HepG2 (cell line): ENCODE measurements around the gene CCDC87. TPM values are rescaled to one million over a fixed set of nuclear protein-coding genes. Genes with fewer than 3 reads are reported as not detected.

Experiments used
- ATAC-seq: fragments of 200-7000 bp; cut with Tn5 transposase; 3 replicates; pipeline ENCODE4 v1.9.1; 2020; ENCODE audit warnings: mild to moderate bottlenecking, moderate library complexity
- BruUV-seq: library from RNA; stranded (reverse); fragments of 400-500 nt; replicated peaks from 2 replicates; lab custom pipeline; 2021; lab: Mats Ljungman, UMichigan
- CTCF ChIA-PET: fragments of 300-600 bp; formaldehyde crosslinking; extraction: SDS; loops from one replicate; lab custom pipeline; 2021; ENCODE audit warnings: low total read pairs, inconsistent platforms, low intra/inter-chr PET ratio; lab: Yijun Ruan, JAX
- POLR2A ChIA-PET: fragments of 350-600 bp; sonication (Branson Sonifier 250); formaldehyde crosslinking; loops from one replicate; lab custom pipeline; 2020; ENCODE audit warnings: antibody characterized with exemption, inconsistent platforms; lab: Yijun Ruan, JAX
- DNase-seq: peaks from one replicate; pipeline ENCODE4 v3.0.0-alpha.2; 2015; ENCODE audit warnings: low spot score
- FAIRE-seq: peaks from 3 replicates; lab custom pipeline; 2011; peaks lifted over from hg19 to GRCh38; lab: Jason Lieb, UNC
- H2AFZ ChIP-seq: one replicate; pipeline ENCODE4 v1.6.1; 2011; ENCODE audit warnings: low read length, inconsistent platforms
- H3K27ac ChIP-seq: fragments of 300-600 bp; 3 replicates; pipeline ENCODE4 v1.8.0; 2011; ENCODE audit warnings: mixed run types, mild to moderate bottlenecking, mixed read lengths, low read length, inconsistent platforms; ENCODE audit not compliant: insufficient read depth; ENCODE audit errors: extremely low read length
- H3K27me3 ChIP-seq, 2 experiments: fragments of 200-600 bp in 1 of 2; 2 replicates in 1 of 2; 3 replicates in 1 of 2; pipeline versions ENCODE4 v1.6.0 to v1.8.0; 2011; ENCODE audit warnings: low read length in 2 of 2, mild to moderate bottlenecking in 2 of 2, moderate library complexity in 2 of 2, inconsistent platforms in 1 of 2; ENCODE audit not compliant: insufficient read depth in 2 of 2, control insufficient read depth in 1 of 2
- H3K36me3 ChIP-seq, 2 experiments: fragments of 200-600 bp in 1 of 2; replicated peaks in 1 of 2; 2 replicates in 1 of 2; 3 replicates in 1 of 2; pipeline versions ENCODE4 v1.5.1 to v1.8.0; 2011; ENCODE audit warnings: low read length in 2 of 2, inconsistent platforms in 1 of 2; ENCODE audit not compliant: insufficient read depth in 2 of 2, control insufficient read depth in 1 of 2
- H3K4me1 ChIP-seq: 2 replicates; pipeline ENCODE4 v1.5.1; 2012; ENCODE audit warnings: low read length, inconsistent platforms; ENCODE audit not compliant: insufficient read depth
- H3K4me2 ChIP-seq: 2 replicates; pipeline ENCODE4 v1.6.0; 2011; ENCODE audit warnings: low read depth, low read length, inconsistent platforms
- H3K4me3 ChIP-seq, 3 experiments: fragments of 200-600 bp in 1 of 3; sonication (generic), shearing (Covaris generic) in 1 of 3; replicated peaks in 1 of 3; 2 replicates each; pipeline ENCODE4 v1.5.1; 2011 to 2016; ENCODE audit warnings: low read length in 3 of 3, inconsistent platforms in 2 of 3, low read depth in 2 of 3, mild to moderate bottlenecking in 2 of 3, control low read depth in 1 of 3, mixed read lengths in 1 of 3; ENCODE audit not compliant: insufficient read depth in 1 of 3
- H3K79me2 ChIP-seq: one replicate; pipeline ENCODE4 v1.6.1; 2011; ENCODE audit warnings: low read length, inconsistent platforms; ENCODE audit not compliant: insufficient read depth
- H3K9ac ChIP-seq: 2 replicates; pipeline ENCODE4 v1.6.0; 2011; ENCODE audit warnings: mild to moderate bottlenecking, low read depth, low read length, inconsistent platforms; ENCODE audit not compliant: insufficient read depth
- H3K9me3 ChIP-seq: 2 replicates; pipeline ENCODE4 v1.5.1; 2012; ENCODE audit warnings: mild to moderate bottlenecking, low read length
- H4K20me1 ChIP-seq: 2 replicates; pipeline ENCODE4 v1.6.0; 2011; ENCODE audit warnings: inconsistent platforms, mild to moderate bottlenecking, low read length, moderate library complexity; ENCODE audit not compliant: insufficient read depth
- ASH2L ChIP-seq: fragments of 300-600, 200-600 bp; sonication (generic); IDR thresholded peaks from 2 replicates; pipeline ENCODE4 v1.7.0; 2017; ENCODE audit warnings: low read depth, mild to moderate bottlenecking, moderate library complexity, mixed read lengths, low read length; ENCODE audit not compliant: insufficient read length
- CCDC6 ChIP-seq: sonication (generic); formaldehyde crosslinking; IDR thresholded peaks from 2 replicates; pipeline ENCODE4 v1.8.1; 2022; ENCODE audit warnings: mild to moderate bottlenecking, missing genetic modification reagents, moderate library complexity
- CREM ChIP-seq, 2 experiments: sonication (generic) in 1 of 2; formaldehyde crosslinking in 1 of 2; IDR thresholded peaks; 2 replicates each; pipeline versions ENCODE4 v1.4.0 to v1.6.1; 2016 to 2020; ENCODE audit warnings: antibody characterized with exemption in 1 of 2, mild to moderate bottlenecking in 1 of 2, missing genetic modification reagents in 1 of 2
- ETV6 ChIP-seq: sonication (generic); formaldehyde crosslinking; conservative IDR thresholded peaks from 2 replicates; pipeline ENCODE4 v1.4.0; 2020; ENCODE audit warnings: missing genetic modification reagents
- GZF1 ChIP-seq: sonication (generic); formaldehyde crosslinking; IDR thresholded peaks from 2 replicates; pipeline ENCODE4 v1.5.1; 2020; ENCODE audit warnings: mild to moderate bottlenecking, missing genetic modification reagents
- MXI1 ChIP-seq: IDR thresholded peaks from 3 replicates; pipeline ENCODE4 v1.6.1; 2012; ENCODE audit warnings: low read depth, low read length, inconsistent platforms, borderline replicate concordance
- MYC ChIP-seq: sonication (generic); formaldehyde crosslinking; IDR thresholded peaks from 2 replicates; pipeline ENCODE4 v1.9.0; 2021; ENCODE audit warnings: missing genetic modification reagents, borderline replicate concordance
- RBAK ChIP-seq: sonication (generic); formaldehyde crosslinking; IDR thresholded peaks from 2 replicates; pipeline ENCODE4 v1.5.1; 2020; ENCODE audit warnings: mild to moderate bottlenecking, missing genetic modification reagents
- RXRB ChIP-seq: IDR thresholded peaks from 2 replicates; pipeline ENCODE4 v1.6.1; 2016; ENCODE audit warnings: borderline replicate concordance, missing genetic modification reagents, missing compliant biosample characterization
- SKI ChIP-seq: fragments of 450-650 bp; IDR thresholded peaks from one replicate; pipeline ENCODE4 v1.6.1; 2018; ENCODE audit warnings: mild to moderate bottlenecking; ENCODE audit not compliant: partially characterized antibody
- TP53 ChIP-seq: sonication (generic); formaldehyde crosslinking; conservative IDR thresholded peaks from 2 replicates; pipeline ENCODE4 v1.4.0; 2020; ENCODE audit warnings: missing genetic modification reagents
- ZNF224 ChIP-seq: sonication (generic); formaldehyde crosslinking; IDR thresholded peaks from 2 replicates; pipeline ENCODE4 v1.5.0; 2020; ENCODE audit warnings: mild to moderate bottlenecking, missing genetic modification reagents
- ZNF589 ChIP-seq: sonication (generic); formaldehyde crosslinking; conservative IDR thresholded peaks from 2 replicates; pipeline ENCODE4 v1.8.0; 2022; ENCODE audit warnings: mild to moderate bottlenecking, moderate library complexity, missing genetic modification reagents
- WGBS: methylation state at CpG from one replicate; pipeline ENCODE4 v1.1.6; 2017; ENCODE audit warnings: low lambda C conversion rate; 5-methylcytosine and 5-hydroxymethylcytosine counted together
- in situ Hi-C: cut with HindIII; loops from 2 replicates; pipeline ENCODE4 v1.10.0; 2017; ENCODE audit warnings: low pct_unique_long_range_greater_than_20kb; ENCODE audit not compliant: extremely low pct_ligation_motif_present
- intact Hi-C: fragments of 100-400 bp; cut with micrococcal nuclease; formaldehyde crosslinking; loops from one replicate; pipeline ENCODE4 v1.10.0; 2022; ENCODE audit not compliant: unreplicated experiment
- polyA plus RNA-seq, 8 experiments: library from polyadenylated mRNA; depleted of rRNA in 3 of 8; stranded (reverse) in 7 of 8; unstranded in 1 of 8; fragments of >200 nt; fragmentation: Illumina TruSeq in 4 of 8; extraction: Trizol in 4 of 8; gene quantifications; 2 replicates each; pipeline versions ENCODE4 v1.2.1 to v1.2.3, GENCODE V29; 2011 to 2016; ENCODE audit warnings: low read depth in 4 of 8, missing spikeins in 1 of 8, mixed read lengths in 1 of 8; ENCODE audit not compliant: insufficient read depth in 1 of 8
- total RNA-seq, 5 experiments: library from RNA; depleted of rRNA; stranded (reverse); fragments of >200 nt; fragmentation: Illumina TruSeq; extraction: Trizol; gene quantifications; 2 replicates each; pipeline ENCODE4 v1.2.3, GENCODE V29; 2016; ENCODE audit warnings: low read depth in 1 of 5
- TF ChIP-seq, protein P1 (sequence below): sonication (generic); formaldehyde crosslinking; IDR thresholded peaks from 2 replicates; pipeline ENCODE4 v1.8.0; 2022; ENCODE audit warnings: low read depth, missing genetic modification reagents
- TF ChIP-seq, protein P2 (sequence below): fragments of 450-650 bp; IDR thresholded peaks from 2 replicates; pipeline ENCODE4 v1.6.1; 2017; ENCODE audit warnings: mild to moderate bottlenecking
- TF ChIP-seq, protein P3 (sequence below): sonication (generic); formaldehyde crosslinking; IDR thresholded peaks from 2 replicates; pipeline ENCODE4 v1.5.0; 2020; ENCODE audit warnings: missing genetic modification reagents, mild to moderate bottlenecking, borderline replicate concordance
- TF ChIP-seq, protein P4 (sequence below): IDR thresholded peaks from 2 replicates; pipeline ENCODE4 v1.6.1; 2016; ENCODE audit warnings: control low read depth

CCDC87 gene
- total and polyA plus RNA-seq, 2 of the 13 experiments (the other 11 are each of a cell fraction or from before 2014, with no cell fraction given) = 0.05 to 0.42 TPM

DNA sequence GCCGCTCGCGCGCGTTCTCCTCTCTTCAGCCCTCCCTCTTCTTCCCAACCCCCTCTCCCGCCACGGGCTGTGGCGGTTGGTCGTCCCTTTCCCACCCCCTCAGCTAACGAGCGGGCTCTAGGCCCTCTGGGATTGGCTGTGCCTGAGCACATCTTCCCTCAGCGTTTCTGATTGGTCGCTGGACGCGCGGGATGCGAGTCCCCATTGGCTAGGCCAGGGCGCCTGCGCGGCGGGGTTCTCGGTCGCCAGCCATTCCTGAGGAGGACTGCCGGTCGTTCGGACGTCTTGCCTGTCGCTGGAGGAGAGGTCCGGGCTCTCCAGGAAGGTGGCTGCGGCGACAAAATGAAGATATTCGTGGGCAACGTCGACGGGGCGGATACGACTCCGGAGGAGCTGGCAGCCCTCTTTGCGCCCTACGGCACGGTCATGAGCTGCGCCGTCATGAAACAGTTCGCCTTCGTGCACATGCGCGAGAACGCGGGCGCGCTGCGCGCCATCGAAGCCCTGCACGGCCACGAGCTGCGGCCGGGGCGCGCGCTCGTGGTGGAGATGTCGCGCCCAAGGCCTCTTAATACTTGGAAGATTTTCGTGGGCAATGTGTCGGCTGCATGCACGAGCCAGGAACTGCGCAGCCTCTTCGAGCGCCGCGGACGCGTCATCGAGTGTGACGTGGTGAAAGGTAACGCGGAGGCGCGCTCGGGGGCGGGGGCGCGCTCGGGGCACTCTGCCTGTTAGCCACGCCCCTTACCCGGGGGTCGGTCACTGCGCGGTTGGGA, 23.7 kb upstream of the CCDC87 start, which contains the start of gene RBM14:
Gene RBM14 (plus strand): TSS at position 252 of the 776 bp plus-strand sequence. CDS start 91 bp downstream, at position 343.
- CTCF ChIA-PET = no interaction called here
- H3K9ac ChIP-seq = peak within 1 kb of the TSS; percentile 94
- in situ Hi-C loops (no loop called here), intact Hi-C loops (loop anchor here (2.0 kb wide), 1 partner anchor 24 kb away; the partner anchor contains the start of genes CCDC87 and CCS)
- H3K27me3 ChIP-seq = no peaks in the 10 kb centered on the region; a peak in 1 of 5 replicates
- H2AFZ ChIP-seq = no peak within 1 kb of the TSS
- 3% methylated on average over 36 of the region's 90 CpGs for WGBS
- H3K4me1 ChIP-seq = peaks cover 44% of the 10 kb centered on the region
- peak; percentile 96 for ATAC-seq
- POLR2A ChIA-PET = interaction anchor here (0.6 to 10.6 kb wide), 22 partner anchors 8 to 304 kb away, joined by 3 to 211 read pairs (median 5); partner anchors contain the start of genes ACTN3, BBS1, CCDC87 and CCS
- peaks cover 49% of the 10 kb centered on the region for H3K79me2 ChIP-seq
- BruUV-seq = TSS peak; percentile 57
- FAIRE-seq = peak; percentile 37
- H3K27ac ChIP-seq = peak within 1 kb of the TSS; percentile 89
- H3K4me3 ChIP-seq = peak within 1 kb of the TSS; percentile 89 to 93 (median 92)
- H3K4me2 ChIP-seq = peak within 1 kb of the TSS; percentile 93
- no peaks in the 10 kb centered on the region for H3K9me3 ChIP-seq
- H4K20me1 ChIP-seq = peaks cover 48% of the 10 kb centered on the region
- peaks cover 0 to 16% of the 10 kb centered on the region in 2 experiments; a peak in 3 of 5 replicates for H3K36me3 ChIP-seq
- peak; percentile 99 for DNase-seq
- TF ChIP-seq ZNF224 (CRISPR knock-in tag) (0 out of 2 replicates have a peak, but pooled peaks have one; percentile 10), GZF1 (CRISPR knock-in tag) (no peak; the same call in 1 of the 2 replicates), ZNF589 (CRISPR knock-in tag) (peak; percentile 80), MXI1 (peak; percentile 65; the same call in 1 of the 3 replicates), CREM (IDR thresholded peaks at IDR 0.05) (no peak; the same call in none of the 2 replicates), CREM (CRISPR knock-in tag; IDR thresholded peaks at IDR 0.05) (no peak), CCDC6 (CRISPR knock-in tag) (peak; percentile 63; the same call in 1 of the 2 replicates), TP53 (CRISPR knock-in tag) (peak; percentile 66; the same call in 1 of the 2 replicates), RBAK (CRISPR knock-in tag) (no peak), ETV6 (no peak), MYC (peak; percentile 65), ASH2L (peak; percentile 84), RXRB (CRISPR knock-in tag) (peak; percentile 32; the same call in 1 of the 2 replicates), SKI (peak; percentile 69)
- TF ChIP-seq, protein P1, sequence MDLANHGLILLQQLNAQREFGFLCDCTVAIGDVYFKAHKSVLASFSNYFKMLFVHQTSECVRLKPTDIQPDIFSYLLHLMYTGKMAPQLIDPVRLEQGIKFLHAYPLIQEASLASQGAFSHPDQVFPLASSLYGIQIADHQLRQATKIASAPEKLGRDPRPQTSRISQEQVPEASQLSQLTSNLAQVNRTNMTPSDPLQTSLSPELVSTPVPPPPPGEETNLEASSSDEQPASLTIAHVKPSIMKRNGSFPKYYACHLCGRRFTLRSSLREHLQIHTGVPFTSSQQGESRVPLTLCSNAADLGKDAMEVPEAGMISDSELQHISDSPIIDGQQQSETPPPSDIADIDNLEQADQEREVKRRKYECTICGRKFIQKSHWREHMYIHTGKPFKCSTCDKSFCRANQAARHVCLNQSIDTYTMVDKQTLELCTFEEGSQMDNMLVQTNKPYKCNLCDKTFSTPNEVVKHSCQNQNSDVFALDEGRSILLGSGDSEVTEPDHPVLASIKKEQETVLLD (CRISPR knock-in tag) = peak; percentile 44; the same call in 1 of the 2 replicates
- TF ChIP-seq, protein P2, sequence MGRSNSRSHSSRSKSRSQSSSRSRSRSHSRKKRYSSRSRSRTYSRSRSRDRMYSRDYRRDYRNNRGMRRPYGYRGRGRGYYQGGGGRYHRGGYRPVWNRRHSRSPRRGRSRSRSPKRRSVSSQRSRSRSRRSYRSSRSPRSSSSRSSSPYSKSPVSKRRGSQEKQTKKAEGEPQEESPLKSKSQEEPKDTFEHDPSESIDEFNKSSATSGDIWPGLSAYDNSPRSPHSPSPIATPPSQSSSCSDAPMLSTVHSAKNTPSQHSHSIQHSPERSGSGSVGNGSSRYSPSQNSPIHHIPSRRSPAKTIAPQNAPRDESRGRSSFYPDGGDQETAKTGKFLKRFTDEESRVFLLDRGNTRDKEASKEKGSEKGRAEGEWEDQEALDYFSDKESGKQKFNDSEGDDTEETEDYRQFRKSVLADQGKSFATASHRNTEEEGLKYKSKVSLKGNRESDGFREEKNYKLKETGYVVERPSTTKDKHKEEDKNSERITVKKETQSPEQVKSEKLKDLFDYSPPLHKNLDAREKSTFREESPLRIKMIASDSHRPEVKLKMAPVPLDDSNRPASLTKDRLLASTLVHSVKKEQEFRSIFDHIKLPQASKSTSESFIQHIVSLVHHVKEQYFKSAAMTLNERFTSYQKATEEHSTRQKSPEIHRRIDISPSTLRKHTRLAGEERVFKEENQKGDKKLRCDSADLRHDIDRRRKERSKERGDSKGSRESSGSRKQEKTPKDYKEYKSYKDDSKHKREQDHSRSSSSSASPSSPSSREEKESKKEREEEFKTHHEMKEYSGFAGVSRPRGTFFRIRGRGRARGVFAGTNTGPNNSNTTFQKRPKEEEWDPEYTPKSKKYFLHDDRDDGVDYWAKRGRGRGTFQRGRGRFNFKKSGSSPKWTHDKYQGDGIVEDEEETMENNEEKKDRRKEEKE = no peak
- TF ChIP-seq, protein P3, sequence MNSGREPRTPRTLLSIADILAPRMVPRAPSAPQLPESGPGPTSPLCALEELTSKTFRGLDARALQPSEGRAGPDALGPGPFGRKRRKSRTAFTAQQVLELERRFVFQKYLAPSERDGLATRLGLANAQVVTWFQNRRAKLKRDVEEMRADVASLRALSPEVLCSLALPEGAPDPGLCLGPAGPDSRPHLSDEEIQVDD (CRISPR knock-in tag) = peak; percentile 19; the same call in 1 of the 2 replicates
- TF ChIP-seq, protein P4, sequence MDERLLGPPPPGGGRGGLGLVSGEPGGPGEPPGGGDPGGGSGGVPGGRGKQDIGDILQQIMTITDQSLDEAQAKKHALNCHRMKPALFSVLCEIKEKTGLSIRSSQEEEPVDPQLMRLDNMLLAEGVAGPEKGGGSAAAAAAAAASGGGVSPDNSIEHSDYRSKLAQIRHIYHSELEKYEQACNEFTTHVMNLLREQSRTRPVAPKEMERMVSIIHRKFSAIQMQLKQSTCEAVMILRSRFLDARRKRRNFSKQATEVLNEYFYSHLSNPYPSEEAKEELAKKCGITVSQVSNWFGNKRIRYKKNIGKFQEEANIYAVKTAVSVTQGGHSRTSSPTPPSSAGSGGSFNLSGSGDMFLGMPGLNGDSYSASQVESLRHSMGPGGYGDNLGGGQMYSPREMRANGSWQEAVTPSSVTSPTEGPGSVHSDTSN (CRISPR knock-in tag) = peak; percentile 53
